Measurements from ENCODE around the gene ADAR.

DNA sequence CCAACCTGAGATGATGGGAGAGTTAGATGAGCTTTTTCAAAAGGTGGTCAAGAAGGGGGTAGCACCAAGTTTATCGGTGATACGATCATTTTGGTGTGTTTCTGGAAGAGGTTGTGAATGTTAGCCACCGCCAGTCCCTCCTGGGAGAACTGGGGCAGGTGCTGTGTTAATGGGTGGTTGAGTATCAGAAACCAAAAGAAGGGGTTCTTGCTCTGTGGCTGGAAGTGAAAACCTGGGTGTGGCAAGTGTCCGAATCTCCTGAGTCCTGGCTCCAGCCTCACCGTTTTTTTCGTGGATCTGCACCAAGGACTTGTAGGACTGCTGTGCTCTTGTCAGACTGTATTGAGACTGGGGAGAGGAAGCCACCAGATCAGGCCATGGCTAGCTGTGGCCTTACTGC lies 57.3 kb downstream of the ADAR start:
- no peak for TF ChIP-seq EZH2 (IDR thresholded peaks at IDR 0.05; ENCODE audit: insufficient read depth, poor library complexity, severe bottlenecking)
- TF ChIP-seq EZH2phosphoT487 (IDR thresholded peaks at IDR 0.05; ENCODE audit: insufficient read depth, low read depth): no peak
